Gastrocnemius medialis (tissue), 4 donors: Measurements from ENCODE around the gene NBEA.

Experiments used
- CTCF ChIP-seq, 5 experiments: fragments of 450-650 bp in 3 of 5; fragments of 200-600 bp in 2 of 5; sonication (generic) in 2 of 5; IDR thresholded peaks in 4 of 5; conservative IDR thresholded peaks in 1 of 5; 1 replicate in 4 of 5; 2 replicates in 1 of 5; pipeline ENCODE4 v1.5.1; 2016 to 2019; ENCODE audit warnings: antibody characterized with exemption in 5 of 5, mild to moderate bottlenecking in 3 of 5, moderate library complexity in 3 of 5
- POLR2A ChIP-seq, 2 donors: fragments of 450-650 bp; IDR thresholded peaks; one replicate each; pipeline ENCODE4 v1.6.1; 2017; ENCODE audit warnings: antibody characterized with exemption in 2 of 2, mild to moderate bottlenecking in 2 of 2, moderate library complexity in 2 of 2

GRCh38 chr13:35231426-35231825, 289.4 kb downstream of the NBEA start:
- TF ChIP-seq CTCF (IDR thresholded peaks at IDR 0.05 in 4 of 5, conservative IDR thresholded peaks at IDR 0.05 in 1 of 5) (no peak), POLR2A (IDR thresholded peaks at IDR 0.05) (no peak)
